ENCODE results near the gene TMPRSS3.
A peak's percentile ranks its signal among the peaks of the same experiment; 100 is the strongest.

Gene TMPRSS3

GRCh38 chr21:42347601-42348327 is 48.1 kb downstream of the TMPRSS3 start:
- FAIRE-seq, result no peak

DNA sequence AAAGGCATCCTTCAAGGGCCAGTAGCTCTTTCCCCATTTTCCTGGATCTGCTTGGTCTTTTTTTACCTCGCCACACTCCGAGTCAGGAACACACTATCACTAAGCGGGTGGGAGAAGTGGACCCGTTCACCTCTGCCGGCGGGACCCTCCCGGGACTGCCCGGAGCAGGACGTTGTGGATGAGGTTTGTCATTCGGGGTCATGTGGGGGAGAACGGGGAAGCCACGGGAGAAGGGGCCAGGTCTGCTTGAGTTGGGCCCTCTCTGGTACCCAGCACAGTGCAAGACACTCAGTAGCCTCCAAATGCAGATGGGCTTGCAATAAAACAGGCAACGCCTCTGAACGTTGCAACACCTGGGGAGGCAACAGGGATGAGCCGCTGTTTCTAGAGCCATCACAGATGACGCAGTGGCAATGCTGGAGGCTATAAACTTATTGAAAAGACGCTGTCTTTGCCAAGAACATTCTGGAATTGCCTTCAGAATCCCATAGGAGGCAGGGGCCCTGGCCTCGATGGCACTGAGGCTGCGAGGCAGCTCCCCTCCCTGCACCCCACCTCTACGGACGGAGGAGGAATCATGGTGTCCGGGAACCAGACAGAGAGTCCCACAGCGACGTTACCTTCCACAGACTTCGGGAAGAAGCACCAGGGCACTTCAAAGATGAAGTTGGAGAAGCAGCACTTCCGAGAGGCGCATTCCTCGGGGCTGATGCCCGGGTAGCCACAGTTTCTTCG is 48.8 kb downstream of the TMPRSS3 start:
- FAIRE-seq, result no peak

GRCh38 chr21:42346441-42346840 is 49.4 kb downstream of the TMPRSS3 start:
- FAIRE-seq, result no peak

GRCh38 chr21:42344631-42345030 is 51.2 kb downstream of the TMPRSS3 start:
- no peak for FAIRE-seq

DNA sequence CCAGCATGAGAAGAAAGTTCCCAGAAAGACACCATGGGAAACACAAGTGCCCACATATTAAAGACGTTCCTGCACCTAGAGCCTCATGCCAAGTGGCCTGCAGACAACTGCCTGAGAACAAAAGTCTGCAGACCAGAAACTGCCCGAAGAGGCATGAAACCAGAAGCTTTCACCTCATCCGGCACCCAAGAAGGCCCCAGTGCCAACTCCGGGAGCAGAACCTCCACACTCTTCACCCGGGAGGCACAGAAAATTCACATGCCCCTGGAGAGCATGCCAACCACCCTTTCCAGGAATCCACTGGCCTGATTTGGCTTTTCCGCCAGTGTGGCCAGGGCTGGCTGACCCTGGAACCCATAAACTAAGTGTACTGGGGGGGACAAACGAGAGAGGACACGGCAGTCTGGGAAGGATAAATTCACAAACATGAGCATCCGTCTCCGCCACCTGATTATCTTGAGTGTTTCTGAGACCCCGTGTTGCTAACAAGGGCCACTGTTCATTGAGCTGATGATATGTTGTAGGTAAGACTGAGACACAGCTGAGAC is 51.8 kb downstream of the TMPRSS3 start:
- no peak for FAIRE-seq

GRCh38 chr21:42343556-42343955 is 52.3 kb downstream of the TMPRSS3 start:
- FAIRE-seq, result no peak

GRCh38 chr21:42343101-42343500 is 52.8 kb downstream of the TMPRSS3 start:
- no peak for FAIRE-seq

DNA sequence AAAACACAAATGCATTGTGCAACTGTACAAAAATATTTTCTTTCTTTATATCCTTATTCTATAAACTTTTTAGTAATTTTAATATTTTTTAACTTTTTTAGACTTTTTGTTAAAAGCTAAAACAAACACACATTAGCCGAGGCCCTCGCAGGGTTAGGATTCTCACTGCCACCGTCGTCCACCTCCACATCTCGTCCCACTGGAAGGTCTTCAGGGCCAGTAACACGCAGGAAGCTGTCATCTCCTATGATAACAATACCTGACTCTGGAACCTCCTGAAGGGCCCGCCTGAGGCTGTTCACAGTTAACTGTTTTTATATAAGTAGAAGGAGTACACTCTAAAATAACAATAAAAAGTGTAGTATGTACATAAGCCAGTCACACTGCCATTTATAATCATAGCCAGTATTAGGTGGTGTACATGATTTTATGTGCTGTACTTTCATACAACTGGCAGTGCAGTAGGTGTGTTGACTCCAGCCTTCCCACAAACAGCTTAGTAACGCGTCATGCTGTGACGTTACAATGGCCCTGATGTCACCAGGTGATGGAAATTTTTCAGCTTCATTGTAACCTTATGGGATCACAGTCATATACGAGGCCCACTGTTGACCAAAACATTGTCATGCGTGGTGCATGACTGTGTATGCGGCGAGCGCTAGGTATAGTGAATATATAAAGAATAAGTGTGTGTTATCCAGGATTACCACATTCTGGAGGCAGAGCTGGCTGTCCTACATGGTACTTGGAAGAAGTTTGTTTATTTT is 53.9 kb downstream of the TMPRSS3 start:
- FAIRE-seq, result no peak

GRCh38 chr21:42340187-42341050 is 55.4 kb downstream of the TMPRSS3 start:
- FAIRE-seq, result no peak

DNA sequence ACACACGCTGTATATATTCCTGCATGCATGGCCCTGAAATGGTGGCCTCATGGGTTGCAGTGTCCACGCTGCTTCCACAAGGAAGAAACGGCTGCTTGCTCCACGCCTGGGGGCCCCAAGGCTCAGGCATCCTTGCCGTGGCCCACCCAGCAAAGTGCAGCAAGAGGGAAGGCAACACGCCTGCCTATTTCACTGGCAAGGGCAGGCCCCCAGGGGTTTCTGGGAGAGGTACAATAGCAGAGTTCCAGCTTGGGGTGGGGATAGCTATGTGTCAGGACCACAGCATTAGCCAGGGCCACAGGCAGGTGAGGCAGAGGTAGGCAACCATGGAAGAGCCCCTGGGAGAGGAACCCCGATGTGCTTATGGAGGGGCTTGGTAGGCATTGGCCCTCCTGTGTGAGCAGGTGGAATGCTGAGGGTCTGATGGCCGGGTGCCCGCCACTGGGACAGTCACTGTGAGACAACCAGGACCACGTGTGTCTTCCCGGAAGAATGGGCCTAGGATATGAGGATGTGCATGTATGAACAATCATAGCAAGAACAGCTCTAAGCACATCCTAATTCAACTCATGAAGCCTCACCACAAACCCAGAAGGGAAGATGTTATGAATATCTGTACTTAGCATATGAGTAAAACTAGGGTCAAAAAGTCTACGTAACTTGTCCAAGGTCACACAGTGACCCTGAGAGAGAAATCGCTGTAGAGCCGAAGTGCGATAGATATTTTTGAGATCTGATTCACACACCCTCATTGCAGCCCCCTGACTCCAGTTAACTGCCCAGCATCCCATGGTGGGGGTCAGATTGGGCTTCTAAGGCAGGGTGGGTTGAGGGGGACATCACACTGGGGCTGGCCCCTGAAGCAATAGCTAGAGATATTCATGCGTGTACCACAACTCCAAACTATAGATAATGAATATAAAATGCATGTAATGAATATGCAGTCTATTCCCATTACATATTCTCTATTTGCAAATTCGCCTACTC is 56.8 kb downstream of the TMPRSS3 start:
- no peak for FAIRE-seq

- peak; percentile 43 for FAIRE-seq
These were observed 57.8 kb downstream of the TMPRSS3 start for GRCh38 chr21:42337830-42338728.

DNA sequence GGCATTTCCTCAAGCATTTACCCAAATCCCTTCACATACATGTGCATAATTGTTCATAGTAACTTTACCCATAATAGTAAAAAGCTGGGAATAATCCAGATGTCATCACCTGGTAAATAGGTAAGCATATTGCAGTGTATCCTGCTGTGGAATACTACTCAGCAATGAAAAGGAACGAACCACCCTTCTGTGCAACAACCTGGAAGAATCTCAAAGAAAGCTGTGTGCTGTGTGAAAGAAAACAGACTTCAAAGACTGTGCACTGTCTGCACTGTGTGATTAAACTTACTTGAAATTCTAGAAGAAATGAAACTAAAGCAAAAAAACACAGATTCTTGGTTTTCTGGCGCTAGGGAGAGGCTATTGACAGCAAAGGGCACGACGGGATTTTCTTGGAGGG is 58.6 kb downstream of the TMPRSS3 start:
- no peak for FAIRE-seq

GRCh38 chr21:42336054-42336453 is 59.8 kb downstream of the TMPRSS3 start:
- no peak for FAIRE-seq

DNA sequence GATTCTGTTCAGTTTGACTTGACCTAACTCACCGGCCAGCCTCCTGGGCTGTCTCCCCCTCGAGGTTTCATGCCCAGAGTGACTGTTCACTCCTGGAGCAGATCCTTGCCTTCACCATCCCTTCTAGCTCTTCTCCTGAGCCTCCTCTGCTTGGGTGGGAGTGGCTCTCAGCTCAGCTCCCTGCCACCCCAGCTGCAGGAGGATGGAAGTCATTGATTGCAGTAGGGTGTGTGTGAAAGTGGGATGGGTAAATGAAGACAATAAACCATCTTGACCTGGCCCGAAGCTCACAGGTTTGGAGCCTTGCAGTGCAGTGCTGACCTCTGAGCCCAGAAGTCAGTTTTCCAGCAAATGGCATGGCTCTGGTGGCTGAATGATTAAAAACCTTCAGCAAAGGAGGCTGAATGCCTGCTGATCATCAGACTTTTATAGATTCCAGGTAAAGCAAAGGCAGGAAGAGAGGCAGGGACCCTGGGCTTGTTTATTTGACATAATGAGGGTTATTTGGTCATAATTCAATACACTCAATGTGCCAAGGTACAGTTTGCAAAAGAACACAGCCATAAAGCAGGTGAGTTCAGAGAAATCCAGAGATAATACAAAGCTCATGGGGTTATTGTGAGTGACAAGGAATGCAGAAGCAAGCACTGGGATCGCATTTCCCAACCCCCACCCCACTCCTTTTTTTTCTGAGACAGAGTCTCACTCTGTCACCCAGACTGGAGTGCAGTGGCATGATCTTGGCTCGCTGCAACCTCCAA is 63.1 kb downstream of the TMPRSS3 start:
- FAIRE-seq, result no peak

- no peak for FAIRE-seq
These were observed 64.2 kb downstream of the TMPRSS3 start for GRCh38 chr21:42331660-42332059.

GRCh38 chr21:42330380-42331371 is 65.2 kb downstream of the TMPRSS3 start:
- no peak for FAIRE-seq

GRCh38 chr21:42324896-42325295 is 71.0 kb downstream of the TMPRSS3 start:
- FAIRE-seq, result no peak

Data from islet of Langerhans (tissue), 1 donor.